ENCODE results near the gene RNF220.

DNA sequence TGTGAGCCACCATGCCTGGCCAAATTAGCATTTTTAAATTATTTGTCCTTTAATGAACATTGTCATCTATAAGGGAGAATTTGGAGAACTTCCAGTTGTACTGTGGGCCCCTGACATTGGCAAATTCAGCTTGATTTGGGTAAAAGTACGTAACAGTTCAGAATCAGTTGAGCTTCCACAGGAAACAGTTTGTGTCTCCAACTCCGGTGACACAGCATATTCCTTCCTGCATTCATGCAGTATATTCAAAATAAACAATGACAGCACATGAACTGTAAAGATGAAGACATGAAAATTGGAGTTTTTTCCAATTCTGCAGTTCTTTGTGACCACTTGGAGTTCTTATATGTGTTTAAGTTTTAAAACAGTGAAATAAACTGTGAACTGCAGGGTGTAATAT is 28.2 kb downstream of the RNF220 start:
- TF ChIP-seq, protein P1, sequence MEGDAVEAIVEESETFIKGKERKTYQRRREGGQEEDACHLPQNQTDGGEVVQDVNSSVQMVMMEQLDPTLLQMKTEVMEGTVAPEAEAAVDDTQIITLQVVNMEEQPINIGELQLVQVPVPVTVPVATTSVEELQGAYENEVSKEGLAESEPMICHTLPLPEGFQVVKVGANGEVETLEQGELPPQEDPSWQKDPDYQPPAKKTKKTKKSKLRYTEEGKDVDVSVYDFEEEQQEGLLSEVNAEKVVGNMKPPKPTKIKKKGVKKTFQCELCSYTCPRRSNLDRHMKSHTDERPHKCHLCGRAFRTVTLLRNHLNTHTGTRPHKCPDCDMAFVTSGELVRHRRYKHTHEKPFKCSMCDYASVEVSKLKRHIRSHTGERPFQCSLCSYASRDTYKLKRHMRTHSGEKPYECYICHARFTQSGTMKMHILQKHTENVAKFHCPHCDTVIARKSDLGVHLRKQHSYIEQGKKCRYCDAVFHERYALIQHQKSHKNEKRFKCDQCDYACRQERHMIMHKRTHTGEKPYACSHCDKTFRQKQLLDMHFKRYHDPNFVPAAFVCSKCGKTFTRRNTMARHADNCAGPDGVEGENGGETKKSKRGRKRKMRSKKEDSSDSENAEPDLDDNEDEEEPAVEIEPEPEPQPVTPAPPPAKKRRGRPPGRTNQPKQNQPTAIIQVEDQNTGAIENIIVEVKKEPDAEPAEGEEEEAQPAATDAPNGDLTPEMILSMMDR (IDR thresholded peaks at IDR 0.05) = no peak
- TF ChIP-seq POLR2A (IDR thresholded peaks at IDR 0.05) = no peak
